A549 (cell line): ENCODE data around the gene CCL1. TPM values are rescaled to one million over a fixed set of nuclear protein-coding genes. Genes with fewer than 3 reads are reported as not detected.

Experiments used
- ATAC-seq, 2 experiments: fragments of 200-7000 bp in 1 of 2; fragments of >200 bp in 1 of 2; cut with Nextera tagmentation in 1 of 2; cut with Tn5 transposase in 1 of 2; 3 replicates each; pipeline versions ENCODE4 v1.8.0 to v1.9.1; 2018 to 2020; ENCODE audit warnings: mild to moderate bottlenecking in 1 of 2, moderate library complexity in 1 of 2
- CTCF ChIA-PET: fragments of 300-600 bp; sonication (Branson Sonifier 250); formaldehyde crosslinking; extraction: SDS; loops from one replicate; lab custom pipeline; 2021; ENCODE audit warnings: antibody characterized with exemption, inconsistent platforms; lab: Yijun Ruan, JAX
- POLR2A ChIA-PET: fragments of 350-600 bp; formaldehyde crosslinking; extraction: SDS; loops from one replicate; lab custom pipeline; 2021; ENCODE audit warnings: antibody characterized with exemption, inconsistent platforms; lab: Yijun Ruan, JAX
- DNase-seq, 2 experiments: peaks; one replicate each; pipeline versions ENCODE4 v3.0.0 to v3.0.0-alpha.2; 2011 to 2016; ENCODE audit warnings: low read depth in 1 of 2, low spot score in 1 of 2
- FAIRE-seq: peaks from 2 replicates; lab custom pipeline; 2011; peaks lifted over from hg19 to GRCh38; lab: Jason Lieb, UNC
- H3K27ac ChIP-seq, 2 experiments: fragments of >200 bp; sonication (Bioruptor Twin); formaldehyde crosslinking; 3 replicates each; pipeline ENCODE4 v1.5.1; 2016 to 2017
- H3K4me1 ChIP-seq: fragments of >200 bp; sonication (Bioruptor Twin); formaldehyde crosslinking; 3 replicates; pipeline ENCODE4 v1.6.1; 2016
- H3K4me2 ChIP-seq: fragments of >200 bp; sonication (Bioruptor Twin); formaldehyde crosslinking; 3 replicates; pipeline ENCODE4 v1.6.1; 2016
- H3K4me3 ChIP-seq: fragments of >200 bp; sonication (Bioruptor Twin); formaldehyde crosslinking; 3 replicates; pipeline ENCODE4 v1.5.1; 2016
- H3K9me3 ChIP-seq: fragments of >200 bp; sonication (Bioruptor Twin); formaldehyde crosslinking; 3 replicates; pipeline ENCODE4 v1.6.1; 2016
- BCL3 ChIP-seq: fragments of >200 bp; sonication (Bioruptor Twin); formaldehyde crosslinking; IDR thresholded peaks from 3 replicates; pipeline ENCODE4 v1.6.1; 2016
- CBX2 ChIP-seq: fragments of 200-600 bp; sonication (generic); IDR thresholded peaks from 2 replicates; pipeline ENCODE4 v1.6.1; 2016; ENCODE audit warnings: low read depth, mild to moderate bottlenecking, borderline replicate concordance
- EHF ChIP-seq: fragments of 250-450 bp; sonication (Bioruptor Pico); IDR thresholded peaks from 2 replicates; pipeline ENCODE4 v1.5.0; 2020; ENCODE audit warnings: mild to moderate bottlenecking
- FOSL2 ChIP-seq, 2 experiments: fragments of 450-650 bp in 1 of 2; fragments of >200 bp in 1 of 2; sonication (Bioruptor Twin) in 1 of 2; formaldehyde crosslinking; IDR thresholded peaks; 2 replicates each; pipeline versions ENCODE4 v1.5.0 to v1.6.1; 2016 to 2020; ENCODE audit warnings: mild to moderate bottlenecking in 1 of 2, moderate library complexity in 1 of 2
- HOXB13 ChIP-seq: fragments of 250-450 bp; sonication (Bioruptor Pico); IDR thresholded peaks from 2 replicates; pipeline ENCODE4 v1.5.0; 2020; ENCODE audit warnings: low read depth, mild to moderate bottlenecking, moderate library complexity
- POLR2AphosphoS2 ChIP-seq: conservative IDR thresholded peaks from 2 replicates; pipeline ENCODE4 v1.6.1; 2012; ENCODE audit warnings: low read length, improper control_type of control experiment, inconsistent platforms
- RAD21 ChIP-seq, 2 experiments: fragments of >200 bp in 1 of 2; sonication (Bioruptor Twin) in 1 of 2; formaldehyde crosslinking in 1 of 2; IDR thresholded peaks in 1 of 2; conservative IDR thresholded peaks in 1 of 2; 2 replicates in 1 of 2; 3 replicates in 1 of 2; pipeline ENCODE4 v1.6.1; 2012 to 2018; ENCODE audit warnings: inconsistent platforms in 1 of 2
- REST ChIP-seq: fragments of 200-600 bp; sonication (generic); IDR thresholded peaks from 2 replicates; pipeline ENCODE4 v1.6.1; 2016; ENCODE audit warnings: antibody characterized with exemption, mild to moderate bottlenecking, moderate library complexity
- RNF2 ChIP-seq: fragments of 200-600 bp; sonication (generic); IDR thresholded peaks from 2 replicates; pipeline ENCODE4 v1.6.1; 2016; ENCODE audit warnings: low read depth, mild to moderate bottlenecking, antibody characterized with exemption, moderate library complexity, borderline replicate concordance
- SMC3 ChIP-seq: fragments of >200 bp; sonication (Bioruptor Twin); formaldehyde crosslinking; IDR thresholded peaks from 3 replicates; pipeline ENCODE4 v1.6.1; 2018; ENCODE audit warnings: inconsistent platforms
- SREBF2 ChIP-seq: fragments of 450-650 bp; IDR thresholded peaks from 2 replicates; pipeline ENCODE4 v1.6.1; 2014; ENCODE audit warnings: mild to moderate bottlenecking, moderate library complexity
- TFCP2L1 ChIP-seq: fragments of 250-450 bp; sonication (Bioruptor Pico); IDR thresholded peaks from 2 replicates; pipeline ENCODE4 v1.5.0; 2021; ENCODE audit warnings: mild to moderate bottlenecking
- USF2 ChIP-seq: fragments of 450-650 bp; IDR thresholded peaks from 2 replicates; pipeline ENCODE4 v1.6.1; 2014; ENCODE audit warnings: antibody characterized with exemption
- WGBS: methylation state at CpG from one replicate; pipeline ENCODE4 v1.1.6; 2017; ENCODE audit errors: missing lambda C conversion rate; 5-methylcytosine and 5-hydroxymethylcytosine counted together
- polyA plus RNA-seq, 4 experiments: library from polyadenylated mRNA; depleted of rRNA in 3 of 4; stranded (reverse); fragments of >200 nt; fragmentation: RNase III in 1 of 4; extraction: RNeasy Plus Mini Kit Qiagen cat#74134 plus additional on column Dnase treatment in 1 of 4; gene quantifications; 2 replicates in 3 of 4; 3 replicates in 1 of 4; pipeline ENCODE4 v1.2.3, GENCODE V29; 2011 to 2017

Gene CCL1
- polyA plus RNA-seq, 2 of the 4 experiments (the other 2 are of a cell fraction), result not detected

GRCh38 chr17:34389126-34389750, 26.2 kb upstream of the CCL1 start (continued):
- TF ChIP-seq SREBF2 (no peak), USF2 (no peak), RAD21 (conservative IDR thresholded peaks at IDR 0.05 in 1 of 2, IDR thresholded peaks at IDR 0.05 in 1 of 2) (no peak)

- H3K4me3 ChIP-seq, result no peak overlapping the region
- H3K9me3 ChIP-seq, result no peaks in the 10 kb centered on the region
- TF ChIP-seq TFCP2L1 (CRISPR knock-in tag), result no peak
- no peak for TF ChIP-seq REST
- no peak for TF ChIP-seq HOXB13 (CRISPR knock-in tag)
- no peak for TF ChIP-seq BCL3
- no peak for TF ChIP-seq CBX2
- TF ChIP-seq FOSL2 (IDR thresholded peaks at IDR 0.05), result no peak
- TF ChIP-seq FOSL2 (CRISPR knock-in tag; IDR thresholded peaks at IDR 0.05), result no peak
- no peak overlapping the region for H3K4me2 ChIP-seq
- H3K27ac ChIP-seq, result no peak overlapping the region
- WGBS, result 21% methylated on average over 5 of the region's 5 CpGs
- FAIRE-seq (no peak), DNase-seq (no peak), ATAC-seq (no peak)
- CTCF ChIA-PET, result interaction anchor here (0.9 to 3.7 kb wide), 3 partner anchors 12 to 188 kb away, joined by 3 to 16 read pairs (median 12); no protein-coding TSS in a partner anchor
- H3K4me1 ChIP-seq, result no peaks in the 10 kb centered on the region
- POLR2A ChIA-PET, result no interaction called here
Measured at GRCh38 chr17:34387566-34387965, 24.5 kb upstream of the CCL1 start.

- TF ChIP-seq EHF (CRISPR knock-in tag) (no peak), SMC3 (no peak)
- H3K4me1 ChIP-seq, result no peaks in the 10 kb centered on the region
- H3K4me2 ChIP-seq, result no peak overlapping the region
- DNase-seq, result no peak
- no peak overlapping the region for H3K4me3 ChIP-seq
- no peak for ATAC-seq
- no peak for FAIRE-seq
- CTCF ChIA-PET, result interaction anchor here (0.5 to 3.7 kb wide), 6 partner anchors 12 to 187 kb away, joined by 3 to 16 read pairs (median 4); no protein-coding TSS in a partner anchor
- no peaks in the 10 kb centered on the region for H3K9me3 ChIP-seq
- POLR2A ChIA-PET, result no interaction called here
- 52% methylated on average over 5 of the region's 5 CpGs for WGBS
- H3K27ac ChIP-seq, result no peak overlapping the region
Measured at GRCh38 chr17:34386697-34387550, 23.9 kb upstream of the CCL1 start.

- TF ChIP-seq RNF2, result no peak
- TF ChIP-seq POLR2AphosphoS2, result no peak
- TF ChIP-seq, all 56 proteins: peak for 0
- no peak overlapping the region for H3K4me3 ChIP-seq
- POLR2A ChIA-PET, result no interaction called here
- no peaks in the 10 kb centered on the region for H3K4me1 ChIP-seq
- CTCF ChIA-PET, result interaction anchor here (0.8 to 3.6 kb wide), 4 partner anchors 12 to 186 kb away, joined by 3 to 12 read pairs (median 4); no protein-coding TSS in a partner anchor
- ATAC-seq (no peak), FAIRE-seq (no peak), DNase-seq (no peak)
- H3K27ac ChIP-seq, result no peak overlapping the region
- WGBS, result 39% methylated on average over 5 of the region's 5 CpGs
- no peaks in the 10 kb centered on the region for H3K9me3 ChIP-seq
- no peak overlapping the region for H3K4me2 ChIP-seq
Measured at GRCh38 chr17:34386343-34386696, 23.3 kb upstream of the CCL1 start.
